ENCODE measurements around the gene COPZ1. TPM values are rescaled to one million over a fixed set of nuclear protein-coding genes. Genes with fewer than 3 reads are reported as not detected.

The COPZ1 gene
- total and polyA plus RNA-seq, 9 of the 15 experiments (the other 6 are each of a cell fraction or from before 2014, with no cell fraction given): 137 to 487 (median 233) TPM

GRCh38 chr12:54383041-54383609, 58.2 kb downstream of the COPZ1 start (continued):
- TF ChIP-seq LEF1 (IDR thresholded peaks at IDR 0.05): 0 out of 2 replicates have a peak, but pooled peaks have one; percentile 19
- TF ChIP-seq PKNOX1 (IDR thresholded peaks at IDR 0.05): peak; percentile 91
- peak; percentile 76 for TF ChIP-seq ATF3 (IDR thresholded peaks at IDR 0.05)
- TF ChIP-seq ATF3 (CRISPR knock-in tag; conservative IDR thresholded peaks at IDR 0.05): no peak
- peak; percentile 66 for TF ChIP-seq MAX (CRISPR knock-in tag; IDR thresholded peaks at IDR 0.05)
- TF ChIP-seq SMARCA4 (IDR thresholded peaks at IDR 0.05): peak; percentile 45; the same call in 1 of the 2 replicates
- TF ChIP-seq CEBPB (tag; IDR thresholded peaks at IDR 0.05): peak; percentile 47; the same call in 1 of the 2 replicates
- TF ChIP-seq PRDM10 (IDR thresholded peaks at IDR 0.05; ENCODE audit: partially characterized antibody): peak; percentile 81
- TF ChIP-seq MYNN (IDR thresholded peaks at IDR 0.05): no peak
- no peak for TF ChIP-seq MYNN (CRISPR knock-in tag; IDR thresholded peaks at IDR 0.05)
- peak; percentile 73 for TF ChIP-seq CEBPG (CRISPR knock-in tag; IDR thresholded peaks at IDR 0.05)
- peak in 1 of 2 experiments; percentile 82; a peak in 2 of 4 replicates for TF ChIP-seq CEBPG (tag; conservative IDR thresholded peaks at IDR 0.05 in 1 of 2, IDR thresholded peaks at IDR 0.05 in 1 of 2)
- 0 out of 2 replicates have a peak, but pooled peaks have one; percentile 27 for TF ChIP-seq EGR1 (conservative IDR thresholded peaks at IDR 0.05)
- TF ChIP-seq NR2C2 (CRISPR knock-in tag; IDR thresholded peaks at IDR 0.05): 0 out of 2 replicates have a peak, but pooled peaks have one; percentile 21
- no peak for TF ChIP-seq NR2C2 (tag; IDR thresholded peaks at IDR 0.05)
